Measurements from ENCODE around the gene PEX3. TPM values are rescaled to one million over a fixed set of nuclear protein-coding genes. Genes with fewer than 3 reads are reported as not detected.

Gene PEX3
- total and polyA plus RNA-seq, 10 donors: 9.0 to 21.2 (median 14.4) TPM

DNA sequence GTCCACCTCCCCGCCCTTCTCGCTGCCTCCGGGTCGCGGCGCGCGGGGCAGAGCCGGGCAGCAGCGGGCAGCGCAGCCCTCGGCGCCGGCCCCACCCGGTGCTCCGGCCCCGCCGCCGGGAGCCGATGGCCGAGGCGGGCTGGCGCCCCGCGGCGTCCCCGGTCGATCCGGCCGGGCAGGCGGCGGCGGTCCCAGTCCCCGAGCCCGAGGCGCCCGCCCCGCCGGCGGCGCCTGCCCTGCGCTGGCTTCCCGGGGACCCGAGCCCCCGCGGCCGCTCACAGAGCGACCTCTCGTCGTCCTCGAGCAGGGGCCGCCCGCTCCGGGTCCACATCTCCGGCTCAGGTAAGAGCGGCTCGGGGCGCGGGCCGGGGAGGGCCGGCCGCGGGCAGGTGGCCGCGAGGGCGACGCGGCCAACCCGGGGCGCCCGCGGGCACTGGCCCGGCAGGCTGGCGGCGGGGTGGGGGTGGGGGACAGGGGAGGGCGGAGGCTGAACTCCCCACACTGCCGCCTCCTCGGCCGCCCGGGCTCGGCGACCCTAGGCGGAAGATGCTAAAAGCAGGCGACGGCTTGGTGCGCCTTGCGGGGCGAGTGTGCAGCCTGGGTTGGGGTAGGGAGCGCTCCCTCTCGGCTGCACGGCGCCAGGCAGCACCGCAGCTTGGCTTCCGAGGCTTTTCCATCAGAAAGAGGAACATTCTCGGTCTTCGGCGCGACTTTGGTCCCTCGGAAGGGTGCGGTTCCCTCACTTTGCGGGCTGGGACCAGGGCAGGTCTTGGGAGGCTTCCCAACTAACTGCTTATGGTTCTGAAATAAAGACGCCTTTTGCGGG, 86.5 kb downstream of the PEX3 start:
- TF ChIP-seq, protein P1, sequence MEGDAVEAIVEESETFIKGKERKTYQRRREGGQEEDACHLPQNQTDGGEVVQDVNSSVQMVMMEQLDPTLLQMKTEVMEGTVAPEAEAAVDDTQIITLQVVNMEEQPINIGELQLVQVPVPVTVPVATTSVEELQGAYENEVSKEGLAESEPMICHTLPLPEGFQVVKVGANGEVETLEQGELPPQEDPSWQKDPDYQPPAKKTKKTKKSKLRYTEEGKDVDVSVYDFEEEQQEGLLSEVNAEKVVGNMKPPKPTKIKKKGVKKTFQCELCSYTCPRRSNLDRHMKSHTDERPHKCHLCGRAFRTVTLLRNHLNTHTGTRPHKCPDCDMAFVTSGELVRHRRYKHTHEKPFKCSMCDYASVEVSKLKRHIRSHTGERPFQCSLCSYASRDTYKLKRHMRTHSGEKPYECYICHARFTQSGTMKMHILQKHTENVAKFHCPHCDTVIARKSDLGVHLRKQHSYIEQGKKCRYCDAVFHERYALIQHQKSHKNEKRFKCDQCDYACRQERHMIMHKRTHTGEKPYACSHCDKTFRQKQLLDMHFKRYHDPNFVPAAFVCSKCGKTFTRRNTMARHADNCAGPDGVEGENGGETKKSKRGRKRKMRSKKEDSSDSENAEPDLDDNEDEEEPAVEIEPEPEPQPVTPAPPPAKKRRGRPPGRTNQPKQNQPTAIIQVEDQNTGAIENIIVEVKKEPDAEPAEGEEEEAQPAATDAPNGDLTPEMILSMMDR (IDR thresholded peaks at IDR 0.05 in 8 of 11, conservative IDR thresholded peaks at IDR 0.05 in 3 of 11): peak in 6 of 11 experiments; percentile 7 to 61 (median 37)
- TF ChIP-seq POLR2A (IDR thresholded peaks at IDR 0.05) (no peak), POLR2AphosphoS5 (IDR thresholded peaks at IDR 0.05) (peak; percentile 17 to 70 (median 63))
- Histone ChIP-seq H3K36me3 (no peaks in the 10 kb centered on the region), H3K27ac (peak overlapping the region; percentile 56 to 88 (median 78)), H3K4me3 (peak overlapping the region; percentile 45 to 79 (median 57)), H3K27me3 (replicated peaks in 1 of 7) (no peaks in the 10 kb centered on the region), H3K9me3 (no peaks in the 10 kb centered on the region), H3K4me1 (peaks cover 4 to 68% (median 35%) of the 10 kb centered on the region in 6 donors)
- intact Hi-C loops (cut with DNase I; ENCODE audit: low total_unique reads): no loop called here
- 0 to 2% (median 1%) methylated on average over 22 to 103 of the region's 103 CpGs for WGBS, 5 donors
- DNase-seq: peak; percentile 93

DNA sequence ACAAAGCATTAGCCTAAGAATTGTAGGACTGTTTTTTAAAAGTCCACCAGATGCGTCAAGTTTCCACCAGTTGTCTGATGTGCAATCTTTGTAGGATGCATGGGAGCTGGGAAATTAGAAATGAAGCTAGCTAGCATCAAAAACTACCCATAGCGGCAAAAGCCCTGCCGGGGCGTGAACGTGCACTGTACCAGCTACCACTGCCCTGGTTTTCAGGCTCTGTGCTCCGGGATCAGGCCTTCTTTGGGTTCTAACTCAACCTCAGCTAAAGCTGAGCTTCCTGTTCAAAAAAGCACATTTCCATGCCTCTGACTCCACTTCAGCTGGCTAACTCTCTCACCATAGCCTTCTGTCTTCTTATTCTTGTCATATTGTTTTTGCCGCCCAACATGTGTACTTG, 87.8 kb downstream of the PEX3 start:
- peaks cover 9 to 80% (median 39%) of the 10 kb centered on the region in 6 donors for H3K4me1 ChIP-seq
- no peaks in the 10 kb centered on the region for H3K27me3 ChIP-seq (replicated peaks in 1 of 7)
- peak overlapping the region in 6 of 8 donors; percentile 32 to 88 (median 80) for H3K27ac ChIP-seq
- WGBS, 5 donors: 84 to 97% (median 91%) methylated on average over 7 of the region's 7 CpGs
- intact Hi-C loops (cut with DNase I; ENCODE audit: low total_unique reads): no loop called here
- TF ChIP-seq, protein P1 (IDR thresholded peaks at IDR 0.05 in 8 of 11, conservative IDR thresholded peaks at IDR 0.05 in 3 of 11): no peak
- no peak for TF ChIP-seq POLR2AphosphoS5 (IDR thresholded peaks at IDR 0.05)
- no peak for TF ChIP-seq POLR2A (IDR thresholded peaks at IDR 0.05)
- H3K9me3 ChIP-seq: no peaks in the 10 kb centered on the region
- no peaks in the 10 kb centered on the region for H3K36me3 ChIP-seq
- H3K4me3 ChIP-seq: peak overlapping the region in 4 of 8 donors; percentile 56 to 79 (median 58)
- DNase-seq: no peak

DNA sequence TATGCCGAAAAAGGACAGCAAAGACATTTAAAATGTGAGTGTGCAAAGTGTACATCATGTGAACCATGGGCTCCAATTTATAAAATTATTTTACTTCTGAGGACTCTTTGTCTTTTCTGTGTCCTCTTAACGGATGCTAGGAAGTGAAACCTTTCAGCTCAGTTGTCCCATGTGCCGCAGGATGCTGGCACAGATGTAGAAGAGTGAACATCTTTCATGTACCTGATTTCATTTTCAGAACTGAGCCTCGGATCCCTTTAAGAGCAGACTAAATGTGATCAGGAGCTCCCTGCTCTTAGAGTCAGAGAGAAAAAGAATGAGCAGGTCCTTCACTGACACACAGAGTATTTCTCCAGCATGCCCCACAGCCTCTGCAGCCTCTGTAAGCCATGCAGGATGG, 88.5 kb downstream of the PEX3 start:
- TF ChIP-seq POLR2AphosphoS5 (IDR thresholded peaks at IDR 0.05): no peak
- TF ChIP-seq, protein P1 (IDR thresholded peaks at IDR 0.05 in 8 of 11, conservative IDR thresholded peaks at IDR 0.05 in 3 of 11): no peak
- TF ChIP-seq POLR2A (IDR thresholded peaks at IDR 0.05): no peak
- DNase-seq: no peak
- Histone ChIP-seq H3K27me3 (replicated peaks in 1 of 7) (no peaks in the 10 kb centered on the region), H3K27ac (peak overlapping the region in 6 of 8 donors; percentile 28 to 88 (median 80)), H3K9me3 (no peaks in the 10 kb centered on the region), H3K36me3 (no peaks in the 10 kb centered on the region), H3K4me3 (peak overlapping the region in 1 of 8 donors; percentile 79), H3K4me1 (peaks cover 10 to 87% (median 44%) of the 10 kb centered on the region in 6 donors)
- 71 to 83% (median 77%) methylated on average over 4 of the region's 4 CpGs for WGBS, 5 donors
- intact Hi-C loops (cut with DNase I; ENCODE audit: low total_unique reads): no loop called here

DNA sequence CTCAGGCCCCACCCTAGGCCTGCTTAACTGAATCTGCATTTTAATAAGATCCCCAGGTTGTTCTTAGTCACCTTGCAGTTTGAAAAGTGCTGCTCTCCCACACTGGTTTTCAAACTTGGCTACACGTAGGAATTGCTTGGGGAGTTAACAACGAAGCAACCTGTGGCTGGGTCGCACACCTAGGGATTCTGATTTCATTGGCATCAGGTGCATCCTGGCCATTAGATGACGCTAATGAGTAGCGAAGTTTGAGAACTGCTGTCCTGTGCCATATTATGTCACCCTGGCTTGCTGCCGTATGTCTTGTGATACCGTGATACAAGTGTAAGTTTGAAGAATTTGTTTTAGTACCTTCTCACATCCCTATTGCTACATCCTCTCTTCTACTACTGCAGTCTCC, 89.1 kb downstream of the PEX3 start:
- H3K36me3 ChIP-seq: no peaks in the 10 kb centered on the region
- no peak for TF ChIP-seq POLR2AphosphoS5 (IDR thresholded peaks at IDR 0.05)
- TF ChIP-seq POLR2A (IDR thresholded peaks at IDR 0.05): no peak
- TF ChIP-seq, protein P1 (IDR thresholded peaks at IDR 0.05 in 8 of 11, conservative IDR thresholded peaks at IDR 0.05 in 3 of 11): no peak
- H3K27me3 ChIP-seq (replicated peaks in 1 of 7): no peaks in the 10 kb centered on the region
- 75 to 84% (median 81%) methylated on average over 7 of the region's 7 CpGs for WGBS, 5 donors
- no peaks in the 10 kb centered on the region for H3K9me3 ChIP-seq
- intact Hi-C loops (cut with DNase I; ENCODE audit: low total_unique reads): no loop called here
- peak overlapping the region in 5 of 8 donors; percentile 28 to 88 (median 83) for H3K27ac ChIP-seq
- no peak for DNase-seq
- peaks cover 10 to 94% (median 45%) of the 10 kb centered on the region in 6 donors for H3K4me1 ChIP-seq
- H3K4me3 ChIP-seq: peak overlapping the region in 1 of 8 donors; percentile 79
